ENCODE results near the gene ATP8B3. TPM values are rescaled to one million over a fixed set of nuclear protein-coding genes. Genes with fewer than 3 reads are reported as not detected.
A peak's percentile ranks its signal among the peaks of the same experiment; 100 is the strongest.

The ATP8B3 gene
- total RNA-seq, 1 experiment from 2014 or later: not detected

DNA sequence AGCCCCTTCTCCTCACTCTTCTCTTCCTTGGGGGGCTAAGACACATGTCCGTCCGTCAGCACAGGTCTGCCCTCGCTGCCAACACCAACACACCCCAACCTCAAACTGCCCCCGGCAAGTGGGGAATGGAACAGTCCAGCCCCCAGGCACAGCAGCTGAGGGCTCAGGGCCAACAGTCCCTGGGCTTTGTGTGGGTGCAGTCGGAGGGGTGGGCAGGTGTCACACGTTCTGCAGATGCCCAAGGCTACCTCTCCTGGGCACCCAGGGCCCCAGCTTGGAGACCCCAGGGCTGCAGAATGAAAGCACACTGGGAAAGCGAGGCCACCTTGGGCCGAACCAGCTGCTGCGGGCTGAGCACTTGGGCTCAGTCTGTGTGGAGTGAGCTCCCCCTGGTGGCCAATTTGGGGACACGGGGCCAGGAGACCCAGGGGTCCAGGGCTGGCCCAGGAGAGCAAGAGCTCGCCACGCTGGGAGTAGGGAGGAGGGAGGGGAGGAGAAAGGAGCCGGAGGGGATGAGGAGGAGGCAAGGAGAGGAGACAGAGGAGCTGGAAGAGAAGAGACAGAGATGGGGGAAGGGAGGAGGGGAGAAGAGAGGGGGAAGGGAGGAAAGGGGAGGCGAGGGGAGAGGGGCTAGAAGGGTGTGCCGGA lies 14.0 kb upstream of the ATP8B3 start:
- peaks cover 4% of the 10 kb centered on the region for H3K36me3 ChIP-seq
- no peaks in the 10 kb centered on the region for H3K9me3 ChIP-seq
- no peak overlapping the region for H3K4me3 ChIP-seq
- DNase-seq: peak; percentile 36
- no peaks in the 10 kb centered on the region for H3K27me3 ChIP-seq

DNA sequence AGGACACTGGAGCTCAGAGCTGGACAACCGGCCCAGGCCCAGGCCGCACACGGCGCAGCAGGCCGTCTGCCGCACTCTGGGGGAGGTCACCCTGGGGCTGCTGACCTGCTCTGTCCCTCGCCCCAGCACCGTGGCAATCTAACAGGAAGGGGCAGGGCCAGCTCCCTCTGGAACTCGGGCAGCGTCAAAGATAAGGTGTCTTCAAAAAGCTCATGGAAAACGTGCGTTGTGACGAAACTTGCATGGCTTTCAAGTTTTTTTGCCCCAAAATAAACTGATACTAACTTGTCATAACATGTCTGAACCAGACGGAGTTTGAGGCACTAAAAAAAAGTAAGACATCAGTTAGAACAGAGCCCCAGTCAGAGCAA lies 12.2 kb upstream of the ATP8B3 start:
- H3K36me3 ChIP-seq: peaks cover 7% of the 10 kb centered on the region
- H3K27me3 ChIP-seq: no peaks in the 10 kb centered on the region
- H3K9me3 ChIP-seq: no peaks in the 10 kb centered on the region
- DNase-seq: no peak
- no peak overlapping the region for H3K4me3 ChIP-seq

DNA sequence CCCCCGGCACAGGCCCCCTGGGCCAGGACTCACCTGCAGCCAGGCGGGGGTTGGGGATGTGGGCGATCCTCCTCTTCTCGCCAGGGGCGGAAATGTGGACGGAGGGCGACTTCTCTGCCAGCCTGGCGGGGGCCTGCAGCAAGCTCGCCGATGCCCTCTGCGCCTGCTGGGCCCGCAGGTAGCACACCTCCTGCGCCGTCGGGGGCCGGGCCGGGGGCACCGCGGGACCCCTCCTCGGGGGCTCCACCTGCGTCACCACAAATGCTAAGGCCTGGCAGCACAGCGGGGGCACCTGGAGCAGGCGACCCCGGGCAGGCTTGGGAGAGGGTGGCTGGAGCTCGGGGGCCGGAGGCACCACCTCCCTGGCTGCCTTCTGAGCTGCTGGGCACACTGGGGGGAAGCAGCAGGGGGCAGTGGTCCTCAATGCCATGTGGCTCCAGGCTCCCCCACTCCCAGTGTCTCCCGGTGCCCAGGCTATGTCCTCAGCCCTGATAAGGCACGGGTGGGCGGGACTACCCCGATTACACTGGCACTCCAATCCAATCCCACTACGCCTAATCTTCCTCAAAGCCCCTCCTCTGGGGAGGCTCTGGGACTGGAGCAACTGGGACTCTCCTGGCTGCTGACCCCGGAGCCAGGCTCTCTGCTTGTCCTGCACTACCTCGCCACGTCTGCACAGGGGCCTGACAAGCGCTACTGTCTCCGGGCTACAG lies 11.6 kb upstream of the ATP8B3 start:
- Histone ChIP-seq H3K27me3 (no peaks in the 10 kb centered on the region), H3K9me3 (no peaks in the 10 kb centered on the region), H3K4me3 (no peak overlapping the region), H3K36me3 (peaks cover 7% of the 10 kb centered on the region)
- DNase-seq: no peak

DNA sequence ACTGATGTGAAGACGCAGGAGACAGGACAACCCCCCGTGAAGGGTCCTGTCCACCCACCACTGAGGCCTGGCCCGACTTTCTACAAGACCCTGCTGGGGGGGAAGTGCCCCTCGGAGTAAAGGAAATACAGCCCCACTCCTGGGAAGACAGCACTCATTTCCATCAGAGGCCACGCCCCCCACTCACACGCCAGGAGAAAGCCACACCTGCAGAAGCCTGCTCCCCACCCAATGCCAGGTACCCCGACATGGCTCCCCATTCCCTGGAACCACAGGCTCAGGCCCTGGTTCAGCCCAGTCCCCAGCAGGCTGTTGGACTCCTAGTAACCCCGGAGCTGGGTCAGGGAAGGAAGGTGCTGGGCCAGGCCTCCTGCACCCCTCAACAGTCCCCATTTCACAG lies 10.9 kb upstream of the ATP8B3 start:
- no peaks in the 10 kb centered on the region for H3K9me3 ChIP-seq
- H3K27me3 ChIP-seq: no peaks in the 10 kb centered on the region
- no peak overlapping the region for H3K4me3 ChIP-seq
- H3K36me3 ChIP-seq: peaks cover 7% of the 10 kb centered on the region
- DNase-seq: no peak

DNA sequence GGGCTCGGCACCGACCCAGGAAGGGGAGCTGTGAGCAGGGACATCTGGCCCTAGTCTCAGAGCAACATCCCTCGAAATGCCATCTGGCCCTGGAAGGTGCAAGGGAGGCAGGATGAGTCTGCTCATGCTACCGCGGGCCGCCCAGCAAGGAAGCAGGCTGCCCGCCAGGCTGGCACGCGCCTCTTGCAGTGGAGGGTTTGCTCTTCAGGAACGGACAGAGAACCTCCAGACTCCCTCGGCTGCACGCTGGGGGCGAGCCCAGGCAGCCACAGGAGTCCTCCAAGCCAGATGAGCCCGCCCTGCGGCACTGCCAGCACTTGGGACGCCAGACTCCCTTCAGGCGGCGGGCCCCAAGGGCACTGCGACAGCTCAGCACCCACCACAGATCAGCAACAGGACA lies 10.1 kb upstream of the ATP8B3 start:
- no peak for DNase-seq
- no peaks in the 10 kb centered on the region for H3K9me3 ChIP-seq
- no peaks in the 10 kb centered on the region for H3K27me3 ChIP-seq
- H3K36me3 ChIP-seq: peaks cover 7% of the 10 kb centered on the region
- H3K4me3 ChIP-seq: no peak overlapping the region

DNA sequence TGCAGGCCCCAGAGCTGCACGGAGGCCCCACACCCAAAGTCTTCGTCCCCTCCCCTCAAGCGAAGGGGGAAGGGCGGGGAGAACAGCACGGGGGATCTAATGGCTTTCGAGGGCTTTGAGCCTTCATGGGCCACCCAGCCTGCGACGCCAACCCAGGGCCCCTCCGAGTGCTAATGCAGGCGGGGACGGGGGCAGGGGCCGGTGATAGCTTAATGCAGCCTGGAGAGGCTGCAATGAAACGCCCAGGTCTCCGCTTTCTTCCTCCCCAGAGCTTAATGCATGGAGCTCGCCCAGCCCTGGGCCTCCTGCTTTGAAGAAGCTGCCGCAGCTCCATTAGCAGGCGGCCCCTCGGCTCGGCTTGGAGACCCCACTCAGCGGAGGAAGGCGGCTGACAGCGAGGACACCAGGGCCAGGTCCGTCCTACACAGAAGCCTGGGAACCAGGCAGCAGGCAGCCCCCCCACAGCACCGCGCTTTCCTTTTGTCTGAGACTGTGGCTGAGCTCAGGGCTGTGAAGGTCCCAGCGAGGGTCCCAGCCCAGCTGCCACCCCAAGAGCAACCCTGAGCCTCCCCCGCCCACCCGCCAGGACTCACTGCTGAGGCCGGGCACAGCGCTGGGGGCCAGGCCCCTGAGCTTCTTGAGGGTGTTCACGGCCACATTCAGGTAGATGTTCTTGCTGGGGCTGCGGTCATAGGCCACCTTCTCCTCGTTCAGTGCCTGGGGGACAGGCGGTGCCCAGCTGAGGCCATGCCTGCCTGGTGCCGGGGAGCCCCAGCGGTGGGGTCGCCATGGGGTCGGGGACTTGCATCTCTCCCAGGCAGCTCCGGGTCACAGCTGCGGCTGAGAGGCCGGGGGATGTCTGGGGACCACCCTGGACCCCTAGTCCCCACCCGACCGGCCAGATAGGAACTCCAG lies 7.5 kb upstream of the ATP8B3 start:
- Histone ChIP-seq H3K27me3 (no peaks in the 10 kb centered on the region), H3K36me3 (peaks cover 3% of the 10 kb centered on the region; the same call in 1 of the 2 replicates), H3K4me3 (no peak overlapping the region), H3K9me3 (no peaks in the 10 kb centered on the region)
- DNase-seq: no peak

DNA sequence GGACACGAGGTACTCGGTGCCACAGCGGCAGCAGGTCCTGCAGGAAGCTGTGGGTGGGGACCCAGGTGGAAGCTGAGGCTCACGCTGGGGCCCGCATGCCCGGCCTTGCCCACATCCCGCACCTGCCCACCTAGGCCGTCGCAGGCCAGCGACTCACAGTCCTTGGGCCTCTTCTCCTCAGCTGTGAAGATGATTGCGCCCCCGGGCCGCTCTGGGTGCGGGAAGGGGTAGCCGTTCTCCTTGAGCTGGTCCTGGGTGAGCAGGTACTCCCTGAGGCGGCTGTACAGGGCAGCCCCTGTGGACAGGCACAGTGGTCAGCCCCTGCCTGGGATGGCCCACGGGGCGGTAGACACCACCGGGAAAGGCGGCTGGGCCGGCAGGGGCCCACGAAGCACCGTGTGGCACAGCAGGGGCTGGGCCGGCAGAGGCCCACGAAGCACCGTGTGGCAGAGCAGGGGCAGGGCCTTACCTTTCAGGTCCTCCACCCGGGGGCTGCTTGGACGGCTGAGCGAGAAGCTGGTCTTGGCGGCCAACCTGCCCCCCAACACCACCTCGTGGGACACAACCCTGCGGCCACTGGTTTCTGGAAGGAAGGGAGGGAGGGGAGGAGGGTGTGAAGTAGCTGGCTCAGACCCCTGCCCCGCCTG lies 6.6 kb upstream of the ATP8B3 start:
- H3K4me3 ChIP-seq: no peak overlapping the region
- peaks cover 3% of the 10 kb centered on the region; the same call in 1 of the 2 replicates for H3K36me3 ChIP-seq
- DNase-seq: no peak
- no peaks in the 10 kb centered on the region for H3K9me3 ChIP-seq
- no peaks in the 10 kb centered on the region for H3K27me3 ChIP-seq

DNA sequence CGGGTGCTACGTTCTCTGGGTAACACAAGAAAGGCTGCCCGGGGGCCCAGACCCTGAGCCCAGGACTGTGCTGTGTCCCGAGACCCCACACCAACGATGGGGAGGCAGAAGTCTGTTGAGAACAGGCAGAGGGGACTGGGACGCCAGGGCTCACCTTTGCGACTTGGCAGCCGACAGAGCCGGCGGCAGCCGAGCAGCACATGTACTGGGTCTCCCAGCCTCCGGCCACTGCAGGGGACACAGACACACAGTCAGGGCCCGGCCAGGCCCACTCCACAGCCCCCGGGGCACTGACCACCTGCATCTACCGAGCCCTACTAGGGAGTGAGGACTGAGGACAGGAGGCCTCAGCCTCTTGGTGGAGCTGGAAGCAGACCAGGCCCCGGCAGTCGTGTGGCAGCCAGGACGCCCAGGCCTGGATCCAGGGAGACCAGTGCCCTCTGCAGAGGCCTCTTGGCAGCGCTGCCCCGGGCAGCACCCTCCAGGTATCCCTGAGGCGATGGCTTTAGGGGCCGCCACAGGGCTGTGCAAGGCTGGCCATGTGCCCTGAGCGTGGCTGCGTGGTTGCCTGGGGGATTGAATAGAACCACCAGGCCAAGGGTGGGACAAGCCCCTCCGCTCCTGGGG lies 5.6 kb upstream of the ATP8B3 start:
- peaks cover 3% of the 10 kb centered on the region; the same call in 1 of the 2 replicates for H3K36me3 ChIP-seq
- H3K9me3 ChIP-seq: no peaks in the 10 kb centered on the region
- H3K27me3 ChIP-seq: no peaks in the 10 kb centered on the region
- no peak for DNase-seq
- H3K4me3 ChIP-seq: no peak overlapping the region

DNA sequence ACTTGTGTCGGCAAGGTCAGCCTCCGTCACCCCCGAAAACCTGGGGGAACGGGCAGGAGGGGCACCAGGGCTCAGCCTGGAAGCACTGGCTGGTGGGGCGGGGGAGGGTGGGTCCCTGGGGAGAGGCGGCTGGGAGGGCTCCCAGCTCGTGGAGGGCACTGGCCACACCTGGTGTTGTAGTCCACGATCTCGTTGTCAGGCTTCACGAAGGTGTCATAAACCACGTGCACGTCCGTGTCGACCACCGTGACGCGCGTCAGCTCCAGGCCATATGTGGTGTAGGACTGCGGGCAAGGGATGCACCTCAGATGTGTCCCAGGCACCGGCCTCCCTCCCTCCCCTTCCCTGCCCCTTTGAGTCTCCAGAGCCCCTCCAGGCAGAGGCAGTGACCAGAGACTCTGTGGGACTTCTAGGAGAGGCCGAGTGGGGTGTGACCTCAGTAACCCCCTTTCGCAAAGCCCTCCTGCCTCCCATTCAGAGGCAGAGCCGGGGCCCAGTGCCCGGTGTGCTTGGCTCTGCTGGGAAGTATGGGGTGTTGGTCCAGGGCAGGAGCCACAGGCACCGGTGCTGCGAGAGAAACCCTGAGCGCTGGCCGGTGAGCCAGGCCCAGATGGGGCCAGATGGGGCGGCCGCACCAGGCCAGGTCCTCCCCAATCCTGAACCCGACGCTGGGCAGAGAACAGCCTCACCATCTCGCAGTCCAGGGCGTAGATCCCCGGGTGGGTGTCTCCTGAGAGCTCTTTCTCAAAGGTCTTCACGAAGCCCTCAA lies 4.6 kb upstream of the ATP8B3 start:
- Histone ChIP-seq H3K36me3 (peaks cover 3% of the 10 kb centered on the region; the same call in 1 of the 2 replicates), H3K4me3 (no peak overlapping the region), H3K27me3 (no peaks in the 10 kb centered on the region), H3K9me3 (no peaks in the 10 kb centered on the region)
- no peak for DNase-seq

DNA sequence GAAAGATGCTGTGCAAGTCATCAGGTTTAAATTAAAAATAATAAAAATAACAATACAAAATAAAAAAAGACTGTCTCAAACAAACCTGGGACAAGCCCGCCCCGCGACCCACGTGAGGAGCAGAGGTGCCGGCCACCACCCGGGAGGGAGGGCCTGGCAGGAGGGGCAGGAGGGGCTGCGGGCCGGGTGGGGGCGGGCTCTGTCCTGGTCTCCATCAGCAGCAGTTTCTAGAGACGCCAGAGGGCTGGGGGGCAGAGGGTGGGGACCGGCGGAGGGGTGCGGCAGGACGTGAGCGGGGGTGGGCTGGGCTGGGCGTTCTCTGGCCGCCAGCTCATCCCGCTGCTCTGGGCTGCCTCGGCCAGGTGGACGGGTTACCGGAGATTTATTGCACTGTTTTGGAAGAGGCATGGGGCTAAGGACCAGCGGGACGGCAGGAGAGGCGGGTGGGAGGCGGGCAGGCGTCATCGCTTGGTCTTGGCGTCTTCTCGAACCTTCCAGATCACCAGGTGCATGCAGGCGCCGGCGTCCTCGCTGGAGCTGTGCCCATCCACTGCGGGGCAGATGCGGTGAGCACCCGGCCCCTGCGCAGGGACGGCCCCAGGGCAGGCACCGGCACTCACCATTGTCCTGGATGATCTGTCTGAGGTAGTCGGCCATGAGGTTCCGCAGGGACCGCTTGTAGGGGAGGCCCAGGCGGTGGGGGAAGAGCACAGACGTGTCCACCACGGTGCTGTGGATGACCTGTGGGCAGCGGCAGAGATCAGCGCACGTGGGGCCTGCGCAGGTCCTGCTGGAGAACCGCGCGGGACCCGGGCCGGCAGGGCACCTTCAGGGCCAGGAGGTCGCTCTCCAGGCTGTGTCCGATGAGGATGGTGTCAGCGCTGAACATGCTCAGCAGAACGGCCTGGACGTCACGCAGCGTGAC lies 3.8 kb upstream of the ATP8B3 start:
- Histone ChIP-seq H3K4me3 (no peak overlapping the region), H3K9me3 (no peaks in the 10 kb centered on the region), H3K36me3 (peaks cover 3% of the 10 kb centered on the region; the same call in 1 of the 2 replicates), H3K27me3 (no peaks in the 10 kb centered on the region)
- DNase-seq: no peak

DNA sequence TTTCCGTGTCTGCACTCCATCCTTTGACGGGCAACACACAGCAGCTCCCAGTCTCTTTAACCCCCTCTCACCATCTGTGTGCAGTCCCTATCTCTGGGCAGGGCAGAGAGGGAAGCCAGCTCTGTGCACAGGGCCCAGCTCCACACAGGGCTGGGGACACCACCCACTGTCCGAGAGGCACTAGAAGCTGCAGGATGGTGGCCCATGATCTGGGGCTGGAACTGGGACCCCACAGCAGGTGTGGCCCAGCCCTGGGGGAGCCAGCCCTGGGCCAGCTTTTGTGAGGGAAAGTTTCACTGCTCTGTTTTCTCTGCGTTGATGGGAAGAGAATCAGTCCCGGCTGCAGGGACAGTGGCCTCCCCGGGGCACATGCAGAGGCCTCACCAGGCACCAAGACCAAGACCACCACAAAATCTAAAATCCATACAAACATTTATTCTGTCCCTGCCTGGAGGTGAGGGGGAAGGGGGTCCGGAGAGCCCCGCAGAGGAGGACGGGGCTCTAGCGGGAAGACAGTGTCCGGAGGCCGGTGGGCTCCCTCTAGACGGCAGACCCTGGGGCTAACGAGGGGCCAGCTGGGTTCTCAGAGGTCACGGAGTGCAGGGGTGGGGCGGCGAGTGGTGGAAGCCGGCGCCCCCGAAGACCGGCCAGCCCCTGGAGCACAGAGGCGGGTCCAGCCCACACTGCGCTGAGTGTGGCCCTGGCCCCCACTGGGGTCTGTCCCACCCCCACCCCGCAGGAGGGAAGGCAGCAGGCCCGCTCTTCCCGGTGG lies 2.9 kb upstream of the ATP8B3 start:
- Histone ChIP-seq H3K27me3 (no peaks in the 10 kb centered on the region), H3K9me3 (no peaks in the 10 kb centered on the region), H3K4me3 (no peak overlapping the region), H3K36me3 (no peaks in the 10 kb centered on the region)
- no peak for DNase-seq

DNA sequence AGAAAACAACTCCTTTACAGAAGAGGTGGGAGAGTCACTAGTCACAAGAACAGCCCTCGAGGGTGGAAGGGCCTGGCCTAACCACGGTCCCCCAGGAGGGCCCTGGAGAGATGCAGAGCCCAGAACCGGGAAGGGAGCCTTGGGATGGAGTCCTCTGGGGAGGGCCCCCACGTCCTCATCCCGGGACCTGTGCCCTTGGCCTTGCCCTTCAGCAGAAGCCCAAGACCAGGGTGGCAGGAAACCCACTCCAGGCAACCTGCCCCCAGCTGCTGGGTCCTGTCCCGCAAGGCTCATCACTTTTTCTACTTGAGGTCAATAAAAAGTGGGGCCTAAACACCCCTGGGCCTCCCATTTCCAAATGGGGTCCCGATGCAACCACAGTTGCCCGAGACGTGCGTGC lies 2.3 kb upstream of the ATP8B3 start:
- Histone ChIP-seq H3K4me3 (no peak overlapping the region), H3K27me3 (no peaks in the 10 kb centered on the region), H3K9me3 (no peaks in the 10 kb centered on the region), H3K36me3 (no peaks in the 10 kb centered on the region)
- no peak for DNase-seq

DNA sequence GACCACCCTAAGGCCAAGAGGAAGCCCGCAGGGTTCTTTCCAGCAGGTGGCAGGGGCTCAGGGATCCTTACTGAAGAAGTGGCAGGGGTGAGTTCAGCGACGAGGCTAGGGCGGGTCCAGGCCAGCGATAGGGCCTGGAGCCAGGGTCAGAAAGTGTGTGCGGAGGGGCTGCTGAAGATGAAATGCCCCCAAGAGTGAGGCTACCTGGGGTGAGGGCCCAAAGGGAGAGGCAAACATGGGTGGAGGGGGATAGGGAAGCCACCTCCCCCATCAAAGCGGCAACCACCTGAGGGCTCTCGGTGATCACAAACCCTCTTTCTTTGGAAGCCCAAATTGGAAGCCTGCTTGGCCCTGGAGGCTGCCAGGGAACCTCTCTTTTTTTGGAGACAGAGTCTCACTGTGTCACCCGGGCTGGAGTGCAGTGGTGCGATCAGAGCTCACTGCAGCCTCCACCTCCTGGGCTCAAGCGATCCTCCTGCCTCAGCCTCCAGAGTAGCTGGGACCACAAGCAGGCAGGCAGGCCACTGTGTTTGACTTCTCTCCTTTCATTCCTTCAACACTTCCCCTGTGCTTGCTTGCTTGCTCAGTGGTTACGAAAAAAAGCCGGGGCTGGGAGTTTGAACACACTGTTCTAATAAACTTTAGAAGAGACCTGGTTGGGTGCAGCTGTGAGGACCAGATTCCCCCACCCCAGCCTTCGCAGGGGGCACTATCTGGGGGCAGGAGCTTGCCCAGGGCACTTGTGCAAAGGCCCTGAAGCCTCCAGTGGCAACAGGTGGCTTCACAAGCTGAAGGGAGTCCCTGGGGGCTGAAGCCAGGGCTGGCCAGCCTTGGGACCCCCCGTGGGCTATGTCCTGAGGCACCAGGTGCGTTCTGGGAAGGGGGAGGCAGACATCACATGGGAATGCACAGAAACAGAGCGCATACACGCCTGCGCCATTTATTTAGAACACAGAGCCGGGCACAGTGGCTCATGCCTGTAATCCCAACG lies 1.4 kb upstream of the ATP8B3 start:
- Histone ChIP-seq H3K9me3 (no peaks in the 10 kb centered on the region), H3K36me3 (no peaks in the 10 kb centered on the region)

More for the DNA sequence above, 1.4 kb upstream of the ATP8B3 start:
- Histone ChIP-seq H3K27me3 (no peaks in the 10 kb centered on the region), H3K4me3 (peak overlapping the region; percentile 44)
- DNase-seq: no peak
